Liver (tissue), 9 donors: ENCODE measurements around the gene SRP19. TPM values are rescaled to one million over a fixed set of nuclear protein-coding genes. Genes with fewer than 3 reads are reported as not detected.

ENCODE experiments used
- DNase-seq: peaks from one replicate; pipeline ENCODE4 v3.0.0-alpha.2; 2017; ENCODE audit warnings: low spot score
- H3K27ac ChIP-seq, 2 donors: one replicate each; pipeline ENCODE4 v1.7.0; 2013; ENCODE audit warnings: inconsistent platforms in 2 of 2, low read length in 2 of 2, control low read depth in 1 of 2, low read depth in 1 of 2, mild to moderate bottlenecking in 1 of 2
- H3K27me3 ChIP-seq, 4 donors: one replicate each; pipeline versions ENCODE4 v1.6.1 to v1.7.0; 2013; ENCODE audit warnings: low read length in 3 of 4, inconsistent platforms in 1 of 4, mild to moderate bottlenecking in 1 of 4, moderate library complexity in 1 of 4; ENCODE audit not compliant: control insufficient read depth in 4 of 4, insufficient read depth in 4 of 4
- H3K36me3 ChIP-seq, 4 donors: one replicate each; pipeline versions ENCODE4 v1.6.1 to v1.7.0; 2013; ENCODE audit warnings: low read length in 3 of 4, mild to moderate bottlenecking in 3 of 4, low read depth in 1 of 4, moderate library complexity in 1 of 4; ENCODE audit not compliant: control insufficient read depth in 4 of 4, insufficient read depth in 3 of 4
- H3K4me1 ChIP-seq, 4 donors: one replicate each; pipeline versions ENCODE4 v1.6.1 to v1.7.0; 2013; ENCODE audit warnings: low read length in 3 of 4, mild to moderate bottlenecking in 3 of 4, moderate library complexity in 1 of 4; ENCODE audit not compliant: control insufficient read depth in 4 of 4, insufficient read depth in 4 of 4
- H3K4me3 ChIP-seq, 3 donors: one replicate each; pipeline versions ENCODE4 v1.6.1 to v1.7.0; 2013; ENCODE audit warnings: low read length in 3 of 3, control low read depth in 1 of 3, low read depth in 1 of 3, mild to moderate bottlenecking in 1 of 3
- H3K9ac ChIP-seq, 2 donors: one replicate each; pipeline ENCODE4 v1.7.0; 2013; ENCODE audit warnings: low read length in 2 of 2, mild to moderate bottlenecking in 2 of 2, moderate library complexity in 2 of 2, control low read depth in 1 of 2, low read depth in 1 of 2
- H3K9me3 ChIP-seq, 4 donors: one replicate each; pipeline versions ENCODE4 v1.6.1 to v1.7.0; 2013; ENCODE audit warnings: low read length in 3 of 4; ENCODE audit not compliant: control insufficient read depth in 4 of 4
- EGR1 ChIP-seq, 2 donors: IDR thresholded peaks; 2 replicates each; pipeline ENCODE4 v1.6.1; 2016 to 2018; ENCODE audit warnings: antibody characterized with exemption in 2 of 2, low read depth in 2 of 2
- FOXA2 ChIP-seq: IDR thresholded peaks from 2 replicates; pipeline ENCODE4 v1.6.1; 2016; ENCODE audit warnings: antibody characterized with exemption
- GABPA ChIP-seq, 2 donors: IDR thresholded peaks in 1 of 2; conservative IDR thresholded peaks in 1 of 2; 2 replicates each; pipeline ENCODE4 v1.6.1; 2016; ENCODE audit warnings: antibody characterized with exemption in 2 of 2, mild to moderate bottlenecking in 1 of 2, moderate library complexity in 1 of 2
- HNF4A ChIP-seq, 2 donors: conservative IDR thresholded peaks; 2 replicates each; pipeline ENCODE4 v1.6.1; 2016; ENCODE audit warnings: antibody characterized with exemption in 2 of 2, mild to moderate bottlenecking in 2 of 2
- HNF4G ChIP-seq: IDR thresholded peaks from 2 replicates; pipeline ENCODE4 v1.6.1; 2016; ENCODE audit warnings: antibody characterized with exemption
- JUND ChIP-seq, 2 donors: IDR thresholded peaks; 2 replicates each; pipeline ENCODE4 v1.6.1; 2016; ENCODE audit warnings: antibody characterized with exemption in 2 of 2
- NR2F2 ChIP-seq: IDR thresholded peaks from 2 replicates; pipeline ENCODE4 v1.6.1; 2016; ENCODE audit warnings: antibody characterized with exemption
- RAD21 ChIP-seq, 2 donors: IDR thresholded peaks; 2 replicates each; pipeline ENCODE4 v1.6.1; 2016; ENCODE audit warnings: antibody characterized with exemption in 2 of 2, mild to moderate bottlenecking in 2 of 2
- RXRA ChIP-seq, 2 donors: IDR thresholded peaks; 2 replicates each; pipeline ENCODE4 v1.6.1; 2017 to 2018; ENCODE audit warnings: antibody characterized with exemption in 2 of 2, mild to moderate bottlenecking in 1 of 2
- SP1 ChIP-seq: IDR thresholded peaks from 2 replicates; pipeline ENCODE4 v1.6.1; 2018; ENCODE audit warnings: antibody characterized with exemption, mild to moderate bottlenecking
- TAF1 ChIP-seq: conservative IDR thresholded peaks from 2 replicates; pipeline ENCODE4 v1.6.1; 2016; ENCODE audit warnings: antibody characterized with exemption, mild to moderate bottlenecking
- YY1 ChIP-seq: IDR thresholded peaks from 2 replicates; pipeline ENCODE4 v1.6.1; 2016; ENCODE audit warnings: antibody characterized with exemption, mild to moderate bottlenecking
- WGBS: extraction: QIAGEN DNeasy Blood & Tissue Kit; methylation state at CpG from one replicate; pipeline ENCODE4 v1.1.7; 2013; 5-methylcytosine and 5-hydroxymethylcytosine counted together
- polyA plus RNA-seq, 2 donors: library from polyadenylated mRNA; stranded (reverse) in 1 of 2; unstranded in 1 of 2; fragments of 200-250 nt in 1 of 2; fragments of >200 nt in 1 of 2; fragmentation: Nextera tagmentation in 1 of 2; extraction: Ambion mirVana in 1 of 2; gene quantifications; one replicate each; pipeline versions ENCODE4 v1.2.1 to v1.2.3, GENCODE V29; 2013 to 2015
- total RNA-seq, 2 donors: library from RNA; depleted of rRNA; stranded (reverse); fragments of >200 nt; gene quantifications; one replicate each; pipeline ENCODE4 v1.2.3, GENCODE V29; 2014
- TF ChIP-seq, protein P1 (sequence below): IDR thresholded peaks from 2 replicates; pipeline ENCODE4 v1.6.1; 2016; ENCODE audit warnings: antibody characterized with exemption
- TF ChIP-seq, protein P2 (sequence below): IDR thresholded peaks from 2 replicates; pipeline ENCODE4 v1.6.1; 2016; ENCODE audit warnings: antibody characterized with exemption
- TF ChIP-seq, protein P3 (sequence below): fragments of 150-350 bp; IDR thresholded peaks from 2 replicates; pipeline ENCODE4 v1.5.1; 2017; ENCODE audit warnings: improper control_type of control experiment, low read depth, low read length; ENCODE audit not compliant: missing input control
- TF ChIP-seq, protein P4 (sequence below): IDR thresholded peaks from 2 replicates; pipeline ENCODE4 v1.6.1; 2016; ENCODE audit warnings: antibody characterized with exemption
- TF ChIP-seq, protein P5 (sequence below): IDR thresholded peaks from 2 replicates; pipeline ENCODE4 v1.6.1; 2016; ENCODE audit warnings: antibody characterized with exemption, mild to moderate bottlenecking
- donor health status: healthy.
- donor health status: healthy.
- donor health status: healthy.
- donor health status: healthy.
- donor health status: healthy.

The SRP19 gene
- total and polyA plus RNA-seq, 4 donors: 22.0 to 65.5 (median 50.8) TPM

DNA sequence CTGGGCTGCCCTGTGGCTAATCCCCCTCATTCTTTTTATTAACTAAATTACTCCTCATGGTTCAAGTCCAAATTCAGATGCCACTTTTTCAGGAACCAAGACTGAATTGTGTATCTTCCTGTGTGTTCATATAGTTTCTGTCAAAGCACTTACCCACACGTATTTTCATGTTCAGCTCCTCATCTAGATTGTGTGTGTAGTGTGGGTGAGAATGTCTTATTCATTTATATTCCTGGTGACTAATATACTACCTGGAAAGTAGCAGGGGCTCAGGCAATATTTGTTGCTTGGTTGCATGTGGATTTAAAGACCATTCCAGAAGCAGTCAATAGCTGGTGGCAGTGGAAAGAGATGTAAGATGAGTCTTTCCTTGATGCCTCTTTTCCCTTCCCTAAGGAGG lies 48.5 kb upstream of the SRP19 start:
- Histone ChIP-seq H3K9me3 (no peaks in the 10 kb centered on the region), H3K36me3 (peaks cover 4 to 23% (median 10%) of the 10 kb centered on the region in 4 donors), H3K4me3 (no peak overlapping the region), H3K4me1 (no peaks in the 10 kb centered on the region), H3K9ac (no peak overlapping the region), H3K27ac (no peak overlapping the region), H3K27me3 (no peaks in the 10 kb centered on the region)
- TF ChIP-seq, protein P1, sequence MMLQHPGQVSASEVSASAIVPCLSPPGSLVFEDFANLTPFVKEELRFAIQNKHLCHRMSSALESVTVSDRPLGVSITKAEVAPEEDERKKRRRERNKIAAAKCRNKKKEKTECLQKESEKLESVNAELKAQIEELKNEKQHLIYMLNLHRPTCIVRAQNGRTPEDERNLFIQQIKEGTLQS: no peak
- TF ChIP-seq RXRA (IDR thresholded peaks at IDR 0.05) (no peak), YY1 (no peak)
- TF ChIP-seq, protein P2, sequence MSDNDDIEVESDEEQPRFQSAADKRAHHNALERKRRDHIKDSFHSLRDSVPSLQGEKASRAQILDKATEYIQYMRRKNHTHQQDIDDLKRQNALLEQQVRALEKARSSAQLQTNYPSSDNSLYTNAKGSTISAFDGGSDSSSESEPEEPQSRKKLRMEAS: no peak
- WGBS: 92% methylated on average over 1 of the region's 1 CpG
- no peak for DNase-seq

DNA sequence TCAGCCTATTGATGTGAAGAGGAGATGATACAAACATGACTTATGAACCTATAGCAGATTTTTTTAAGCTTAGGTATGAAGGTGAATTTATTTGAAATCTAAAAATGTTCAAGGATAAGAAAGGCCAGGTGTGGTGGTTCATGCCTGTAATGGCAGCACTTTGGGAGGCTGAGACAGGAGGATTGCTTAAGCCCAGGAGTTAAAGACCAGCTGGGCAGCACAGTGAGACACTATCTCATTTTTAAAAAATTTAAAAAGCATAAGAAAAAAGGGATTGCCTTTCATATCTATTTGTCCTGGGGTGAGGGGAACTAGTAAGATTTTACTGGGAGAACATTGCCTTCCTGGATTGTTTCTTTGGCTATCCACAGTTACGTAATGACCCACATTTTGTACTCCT lies 40.8 kb upstream of the SRP19 start:
- no peak for DNase-seq
- no peaks in the 10 kb centered on the region for H3K4me1 ChIP-seq
- no peaks in the 10 kb centered on the region for H3K27me3 ChIP-seq
- H3K9me3 ChIP-seq: no peaks in the 10 kb centered on the region
- H3K36me3 ChIP-seq: peaks cover 4 to 25% (median 14%) of the 10 kb centered on the region in 4 donors
- no peak overlapping the region for H3K9ac ChIP-seq
- 96% methylated on average over 1 of the region's 1 CpG for WGBS
- no peak overlapping the region for H3K27ac ChIP-seq
- no peak for TF ChIP-seq FOXA2
- TF ChIP-seq NR2F2: no peak
- no peak for TF ChIP-seq GABPA (IDR thresholded peaks at IDR 0.05 in 1 of 2, conservative IDR thresholded peaks at IDR 0.05 in 1 of 2)
- no peak for TF ChIP-seq RXRA (IDR thresholded peaks at IDR 0.05)
- TF ChIP-seq, protein P3, sequence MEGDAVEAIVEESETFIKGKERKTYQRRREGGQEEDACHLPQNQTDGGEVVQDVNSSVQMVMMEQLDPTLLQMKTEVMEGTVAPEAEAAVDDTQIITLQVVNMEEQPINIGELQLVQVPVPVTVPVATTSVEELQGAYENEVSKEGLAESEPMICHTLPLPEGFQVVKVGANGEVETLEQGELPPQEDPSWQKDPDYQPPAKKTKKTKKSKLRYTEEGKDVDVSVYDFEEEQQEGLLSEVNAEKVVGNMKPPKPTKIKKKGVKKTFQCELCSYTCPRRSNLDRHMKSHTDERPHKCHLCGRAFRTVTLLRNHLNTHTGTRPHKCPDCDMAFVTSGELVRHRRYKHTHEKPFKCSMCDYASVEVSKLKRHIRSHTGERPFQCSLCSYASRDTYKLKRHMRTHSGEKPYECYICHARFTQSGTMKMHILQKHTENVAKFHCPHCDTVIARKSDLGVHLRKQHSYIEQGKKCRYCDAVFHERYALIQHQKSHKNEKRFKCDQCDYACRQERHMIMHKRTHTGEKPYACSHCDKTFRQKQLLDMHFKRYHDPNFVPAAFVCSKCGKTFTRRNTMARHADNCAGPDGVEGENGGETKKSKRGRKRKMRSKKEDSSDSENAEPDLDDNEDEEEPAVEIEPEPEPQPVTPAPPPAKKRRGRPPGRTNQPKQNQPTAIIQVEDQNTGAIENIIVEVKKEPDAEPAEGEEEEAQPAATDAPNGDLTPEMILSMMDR: no peak
- TF ChIP-seq JUND (IDR thresholded peaks at IDR 0.05): no peak
- TF ChIP-seq EGR1 (IDR thresholded peaks at IDR 0.05; ENCODE audit: low read depth in 2 of 2): no peak
- TF ChIP-seq, protein P4, sequence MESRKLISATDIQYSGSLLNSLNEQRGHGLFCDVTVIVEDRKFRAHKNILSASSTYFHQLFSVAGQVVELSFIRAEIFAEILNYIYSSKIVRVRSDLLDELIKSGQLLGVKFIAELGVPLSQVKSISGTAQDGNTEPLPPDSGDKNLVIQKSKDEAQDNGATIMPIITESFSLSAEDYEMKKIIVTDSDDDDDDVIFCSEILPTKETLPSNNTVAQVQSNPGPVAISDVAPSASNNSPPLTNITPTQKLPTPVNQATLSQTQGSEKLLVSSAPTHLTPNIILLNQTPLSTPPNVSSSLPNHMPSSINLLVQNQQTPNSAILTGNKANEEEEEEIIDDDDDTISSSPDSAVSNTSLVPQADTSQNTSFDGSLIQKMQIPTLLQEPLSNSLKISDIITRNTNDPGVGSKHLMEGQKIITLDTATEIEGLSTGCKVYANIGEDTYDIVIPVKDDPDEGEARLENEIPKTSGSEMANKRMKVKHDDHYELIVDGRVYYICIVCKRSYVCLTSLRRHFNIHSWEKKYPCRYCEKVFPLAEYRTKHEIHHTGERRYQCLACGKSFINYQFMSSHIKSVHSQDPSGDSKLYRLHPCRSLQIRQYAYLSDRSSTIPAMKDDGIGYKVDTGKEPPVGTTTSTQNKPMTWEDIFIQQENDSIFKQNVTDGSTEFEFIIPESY: no peak
- TF ChIP-seq, protein P1: no peak
- no peak for TF ChIP-seq HNF4A (conservative IDR thresholded peaks at IDR 0.05)
- no peak for TF ChIP-seq HNF4G
- TF ChIP-seq, protein P2: no peak
- TF ChIP-seq RAD21 (IDR thresholded peaks at IDR 0.05): no peak
- TF ChIP-seq, protein P5, sequence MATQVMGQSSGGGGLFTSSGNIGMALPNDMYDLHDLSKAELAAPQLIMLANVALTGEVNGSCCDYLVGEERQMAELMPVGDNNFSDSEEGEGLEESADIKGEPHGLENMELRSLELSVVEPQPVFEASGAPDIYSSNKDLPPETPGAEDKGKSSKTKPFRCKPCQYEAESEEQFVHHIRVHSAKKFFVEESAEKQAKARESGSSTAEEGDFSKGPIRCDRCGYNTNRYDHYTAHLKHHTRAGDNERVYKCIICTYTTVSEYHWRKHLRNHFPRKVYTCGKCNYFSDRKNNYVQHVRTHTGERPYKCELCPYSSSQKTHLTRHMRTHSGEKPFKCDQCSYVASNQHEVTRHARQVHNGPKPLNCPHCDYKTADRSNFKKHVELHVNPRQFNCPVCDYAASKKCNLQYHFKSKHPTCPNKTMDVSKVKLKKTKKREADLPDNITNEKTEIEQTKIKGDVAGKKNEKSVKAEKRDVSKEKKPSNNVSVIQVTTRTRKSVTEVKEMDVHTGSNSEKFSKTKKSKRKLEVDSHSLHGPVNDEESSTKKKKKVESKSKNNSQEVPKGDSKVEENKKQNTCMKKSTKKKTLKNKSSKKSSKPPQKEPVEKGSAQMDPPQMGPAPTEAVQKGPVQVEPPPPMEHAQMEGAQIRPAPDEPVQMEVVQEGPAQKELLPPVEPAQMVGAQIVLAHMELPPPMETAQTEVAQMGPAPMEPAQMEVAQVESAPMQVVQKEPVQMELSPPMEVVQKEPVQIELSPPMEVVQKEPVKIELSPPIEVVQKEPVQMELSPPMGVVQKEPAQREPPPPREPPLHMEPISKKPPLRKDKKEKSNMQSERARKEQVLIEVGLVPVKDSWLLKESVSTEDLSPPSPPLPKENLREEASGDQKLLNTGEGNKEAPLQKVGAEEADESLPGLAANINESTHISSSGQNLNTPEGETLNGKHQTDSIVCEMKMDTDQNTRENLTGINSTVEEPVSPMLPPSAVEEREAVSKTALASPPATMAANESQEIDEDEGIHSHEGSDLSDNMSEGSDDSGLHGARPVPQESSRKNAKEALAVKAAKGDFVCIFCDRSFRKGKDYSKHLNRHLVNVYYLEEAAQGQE: no peak
- TF ChIP-seq SP1: no peak
- no peak for TF ChIP-seq TAF1
- TF ChIP-seq YY1: no peak
- no peak overlapping the region for H3K4me3 ChIP-seq
